Naive thymus-derived CD4-positive, alpha-beta T cell (primary cell): ENCODE measurements around the gene TERB1. TPM values are rescaled to one million over a fixed set of nuclear protein-coding genes. Genes with fewer than 3 reads are reported as not detected.

Experiments used
- ATAC-seq: fragments of 150-1000 bp; cut with Tn5 transposase; 2 replicates; pipeline ENCODE4 v1.10.0; 2021; ENCODE audit warnings: mild to moderate bottlenecking, moderate library complexity
- CTCF ChIA-PET: fragments of 350-600 bp; sonication (Branson Sonifier 250); formaldehyde crosslinking; loops from one replicate; lab custom pipeline; 2021; ENCODE audit warnings: antibody characterized with exemption; lab: Charles Lee
- POLR2A ChIA-PET: fragments of 350-600 bp; sonication (Branson Sonifier 250); formaldehyde crosslinking; loops from one replicate; lab custom pipeline; 2021; ENCODE audit warnings: antibody characterized with exemption, inconsistent platforms; lab: Charles Lee
- DNase-seq, 9 donors: peaks; one replicate each; pipeline versions ENCODE4 v3.0.0 to v3.0.0-alpha.2; 2020 to 2022; ENCODE audit warnings: mixed read lengths in 1 of 9
- H3K27ac ChIP-seq: one replicate; pipeline ENCODE4 v1.7.0; 2013; ENCODE audit warnings: mild to moderate bottlenecking, low read depth, low read length, moderate library complexity
- H3K27me3 ChIP-seq, 2 donors: one replicate each; pipeline ENCODE4 v1.7.0; 2013; ENCODE audit warnings: low read length in 2 of 2, mild to moderate bottlenecking in 2 of 2, moderate library complexity in 2 of 2; ENCODE audit not compliant: control insufficient read depth in 2 of 2, insufficient read depth in 2 of 2
- H3K36me3 ChIP-seq, 3 experiments: 1 replicate in 2 of 3; 2 replicates in 1 of 3; pipeline ENCODE4 v1.7.0; 2013; ENCODE audit warnings: low read length in 3 of 3, mild to moderate bottlenecking in 3 of 3, moderate library complexity in 1 of 3; ENCODE audit not compliant: insufficient read depth in 3 of 3, control insufficient read depth in 2 of 3
- H3K4me1 ChIP-seq, 2 donors: one replicate each; pipeline ENCODE4 v1.7.0; 2013; ENCODE audit warnings: low read length in 2 of 2, mild to moderate bottlenecking in 2 of 2, moderate library complexity in 1 of 2; ENCODE audit not compliant: control insufficient read depth in 2 of 2, insufficient read depth in 2 of 2
- H3K4me3 ChIP-seq: 2 replicates; pipeline ENCODE4 v1.7.0; 2013; ENCODE audit warnings: mild to moderate bottlenecking, low read length
- H3K9me3 ChIP-seq, 3 experiments: 1 replicate in 2 of 3; 2 replicates in 1 of 3; pipeline ENCODE4 v1.7.0; 2013; ENCODE audit warnings: low read length in 3 of 3; ENCODE audit not compliant: control insufficient read depth in 2 of 3
- H3K27ac Mint-ChIP-seq, 9 donors: one replicate each; pipeline ENCODE4 v1.8.0; 2020 to 2022; ENCODE audit warnings: mixed read lengths in 9 of 9, mild to moderate bottlenecking in 8 of 9, moderate library complexity in 5 of 9, inconsistent platforms in 2 of 9
- H3K27me3 Mint-ChIP-seq, 5 donors: one replicate each; pipeline ENCODE4 v1.8.0; 2021 to 2022; ENCODE audit warnings: mixed read lengths in 5 of 5, mild to moderate bottlenecking in 1 of 5
- H3K36me3 Mint-ChIP-seq, 5 donors: one replicate each; pipeline ENCODE4 v1.8.0; 2020 to 2022; ENCODE audit warnings: mixed read lengths in 5 of 5, mild to moderate bottlenecking in 3 of 5, inconsistent platforms in 1 of 5
- H3K4me1 Mint-ChIP-seq, 7 donors: one replicate each; pipeline ENCODE4 v1.8.0; 2020 to 2022; ENCODE audit warnings: mixed read lengths in 7 of 7, mild to moderate bottlenecking in 3 of 7, inconsistent platforms in 1 of 7
- H3K4me3 Mint-ChIP-seq, 10 donors: one replicate each; pipeline ENCODE4 v1.8.0; 2020 to 2022; ENCODE audit warnings: mild to moderate bottlenecking in 10 of 10, mixed read lengths in 10 of 10, moderate library complexity in 6 of 10, inconsistent platforms in 2 of 10
- H3K9me3 Mint-ChIP-seq, 11 donors: one replicate each; pipeline ENCODE4 v1.8.0; 2020 to 2022; ENCODE audit warnings: mixed read lengths in 11 of 11, mild to moderate bottlenecking in 4 of 11, inconsistent platforms in 1 of 11, moderate library complexity in 1 of 11
- intact Hi-C, 2 donors: fragments of 100-400 bp; cut with micrococcal nuclease; formaldehyde crosslinking; loops; one replicate each; pipeline ENCODE4 v1.15.1; 2023
- polyA plus RNA-seq, 2 donors: library from polyadenylated mRNA; unstranded; fragments of 300-500 nt; fragmentation: Illumina TruSeq; gene quantifications; one replicate each; pipeline ENCODE4 v1.2.3, GENCODE V29; 2021
- total RNA-seq, 6 experiments: library from RNA in 5 of 6; stranded (reverse) in 5 of 6; gene quantifications; 1 replicate in 5 of 6; 2 replicates in 1 of 6; pipeline ENCODE4 v1.2.3 and lab custom pipeline; 2021 to 2026

TERB1 gene
- total and polyA plus RNA-seq, 7 experiments from 2014 or later = 0.16 to 0.83 (median 0.37) TPM; not detected in 3

DNA sequence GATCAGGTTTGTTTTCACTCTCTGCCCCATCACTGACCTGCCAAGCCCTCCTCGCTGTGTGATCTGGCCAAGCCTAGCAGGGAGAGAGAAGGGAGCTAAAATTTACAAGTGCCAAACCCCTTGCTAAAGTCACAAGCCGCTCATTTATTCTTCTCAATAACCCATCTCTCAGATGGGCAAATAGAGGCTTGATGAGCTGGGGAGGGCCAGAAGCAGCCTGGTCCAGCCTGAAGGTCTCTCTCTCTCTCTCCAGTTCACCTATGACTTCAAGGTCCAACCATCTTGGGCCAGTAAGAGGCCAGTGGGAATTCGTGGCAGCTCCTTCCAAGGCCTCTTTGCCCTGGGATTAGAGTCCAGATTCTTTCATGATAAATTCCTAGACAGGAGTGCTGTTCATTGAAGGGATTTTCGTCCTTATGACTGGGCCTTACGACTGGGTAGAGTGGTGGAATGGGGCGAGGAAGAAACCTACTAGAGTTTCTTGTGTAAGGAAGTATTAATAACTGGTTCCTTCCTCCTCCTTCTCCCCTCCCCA lies 46.2 kb upstream of the TERB1 start:
- peaks cover 0 to 2% (median 0%) of the 10 kb centered on the region in 11 donors for H3K9me3 Mint-ChIP-seq
- peak overlapping the region in 1 of 9 donors; percentile 21 for H3K27ac Mint-ChIP-seq
- H3K27me3 Mint-ChIP-seq = peaks cover 31 to 46% (median 34%) of the 10 kb centered on the region in 5 donors
- no peak for DNase-seq
- ChIA-PET POLR2A (no interaction called here), CTCF (interaction anchor here (0.8 kb wide), 1 partner anchor 20 kb away, joined by 3 read pairs; no protein-coding TSS in a partner anchor)
- intact Hi-C loops = no loop called here
- no peaks in the 10 kb centered on the region for H3K36me3 ChIP-seq
- no peak overlapping the region for H3K4me3 ChIP-seq
- H3K4me3 Mint-ChIP-seq = peak overlapping the region in 1 of 10 donors; percentile 8
- peaks cover 0 to 4% of the 10 kb centered on the region in 2 donors for H3K4me1 ChIP-seq
- peaks cover 0 to 3% (median 0%) of the 10 kb centered on the region in 5 donors for H3K36me3 Mint-ChIP-seq
- H3K9me3 ChIP-seq = no peaks in the 10 kb centered on the region
- no peak for ATAC-seq
- H3K4me1 Mint-ChIP-seq = peaks cover 0 to 22% (median 5%) of the 10 kb centered on the region in 7 donors
- H3K27me3 ChIP-seq = no peaks in the 10 kb centered on the region
- H3K27ac ChIP-seq = no peak overlapping the region

DNA sequence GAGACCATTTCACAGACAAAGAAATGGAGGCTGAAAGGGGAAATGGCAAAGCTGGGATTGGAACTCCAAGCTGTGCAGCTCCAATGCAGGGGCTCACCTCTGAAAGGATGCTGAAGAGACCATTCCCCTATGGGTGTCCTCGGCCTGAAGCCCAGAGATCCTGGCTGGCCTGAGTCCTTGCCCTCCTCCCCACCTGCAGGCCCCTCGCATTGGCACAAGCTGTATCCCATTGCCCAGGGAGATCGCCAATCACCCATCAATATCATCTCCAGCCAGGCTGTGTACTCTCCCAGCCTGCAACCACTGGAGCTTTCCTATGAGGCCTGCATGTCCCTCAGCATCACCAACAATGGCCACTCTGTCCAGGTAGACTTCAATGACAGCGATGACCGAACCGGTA lies 45.4 kb upstream of the TERB1 start:
- Histone ChIP-seq H3K9me3 (no peaks in the 10 kb centered on the region), H3K27ac (no peak overlapping the region), H3K27me3 (no peaks in the 10 kb centered on the region), H3K4me1 (peaks cover 0 to 4% of the 10 kb centered on the region in 2 donors), H3K36me3 (no peaks in the 10 kb centered on the region), H3K4me3 (no peak overlapping the region)
- Mint-ChIP-seq H3K9me3 (peaks cover 0 to 2% (median 0%) of the 10 kb centered on the region in 11 donors), H3K27me3 (peaks cover 35 to 50% (median 36%) of the 10 kb centered on the region in 5 donors), H3K4me3 (no peak overlapping the region), H3K27ac (no peak overlapping the region), H3K36me3 (peaks cover 0 to 3% (median 0%) of the 10 kb centered on the region in 5 donors), H3K4me1 (peaks cover 0 to 22% (median 5%) of the 10 kb centered on the region in 7 donors)
- no peak for ATAC-seq
- CTCF ChIA-PET = interaction anchor here (0.6 kb wide), 1 partner anchor 18 kb away, joined by 3 read pairs; no protein-coding TSS in a partner anchor
- POLR2A ChIA-PET = no interaction called here
- DNase-seq = no peak
- intact Hi-C loops = no loop called here

DNA sequence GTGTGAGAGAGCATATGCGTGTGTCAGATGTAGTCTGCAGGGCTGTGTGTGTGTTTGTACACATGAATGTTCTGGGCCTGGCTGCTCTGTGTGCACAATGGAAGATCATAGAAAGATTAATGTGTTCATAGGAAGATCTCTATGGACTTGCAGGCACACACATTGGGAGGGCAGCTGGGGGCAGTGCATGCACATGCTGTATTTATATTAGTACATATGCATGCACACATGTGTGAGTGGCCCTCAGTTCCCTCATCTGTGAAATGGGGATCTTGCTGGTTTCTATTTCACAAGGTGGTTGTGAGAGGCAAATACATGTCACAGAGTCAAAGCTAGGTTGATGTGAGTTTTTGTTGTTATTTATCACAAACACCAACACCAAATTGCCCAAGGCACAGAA lies 44.9 kb upstream of the TERB1 start:
- ChIA-PET POLR2A (no interaction called here), CTCF (interaction anchor here (0.6 kb wide), 1 partner anchor 19 kb away, joined by 3 read pairs; no protein-coding TSS in a partner anchor)
- peaks cover 0 to 2% (median 0%) of the 10 kb centered on the region in 11 donors for H3K9me3 Mint-ChIP-seq
- intact Hi-C loops = no loop called here
- no peak overlapping the region for H3K4me3 ChIP-seq
- H3K27ac Mint-ChIP-seq = no peak overlapping the region
- peak overlapping the region in 5 of 10 donors; percentile 3 to 69 (median 13) for H3K4me3 Mint-ChIP-seq
- peaks cover 35 to 50% (median 38%) of the 10 kb centered on the region in 5 donors for H3K27me3 Mint-ChIP-seq
- ATAC-seq (no peak), DNase-seq (no peak)
- H3K36me3 Mint-ChIP-seq = peaks cover 0 to 3% (median 0%) of the 10 kb centered on the region in 5 donors
- H3K36me3 ChIP-seq = no peaks in the 10 kb centered on the region
- H3K27ac ChIP-seq = no peak overlapping the region
- H3K4me1 Mint-ChIP-seq = peaks cover 0 to 24% (median 5%) of the 10 kb centered on the region in 7 donors
- H3K27me3 ChIP-seq = no peaks in the 10 kb centered on the region
- peaks cover 0 to 4% of the 10 kb centered on the region in 2 donors for H3K4me1 ChIP-seq
- H3K9me3 ChIP-seq = no peaks in the 10 kb centered on the region

DNA sequence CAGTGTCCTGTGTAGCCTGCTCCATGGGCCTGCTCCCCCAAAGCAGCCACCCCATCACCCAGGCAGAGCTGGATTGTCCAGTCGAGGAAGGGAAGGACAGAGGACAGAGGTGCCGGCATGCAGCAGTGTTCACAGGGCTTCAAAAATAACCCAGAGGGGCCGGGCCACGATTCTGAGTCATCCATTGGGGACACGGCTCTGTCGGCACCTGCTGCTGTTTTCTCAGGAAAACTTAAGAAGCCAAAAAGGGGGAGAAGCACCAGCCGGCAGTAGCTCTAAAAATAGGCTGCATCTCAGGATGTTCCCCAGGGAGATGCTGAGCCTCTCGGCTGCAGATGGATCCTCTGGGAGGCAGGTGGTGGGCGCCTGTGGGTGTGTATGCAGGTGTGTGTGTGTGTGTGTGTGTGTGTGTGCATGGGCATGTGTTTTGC lies 44.4 kb upstream of the TERB1 start:
- Histone ChIP-seq H3K27ac (no peak overlapping the region), H3K36me3 (no peaks in the 10 kb centered on the region), H3K4me3 (no peak overlapping the region), H3K4me1 (peaks cover 0 to 4% of the 10 kb centered on the region in 2 donors), H3K9me3 (no peaks in the 10 kb centered on the region), H3K27me3 (no peaks in the 10 kb centered on the region)
- intact Hi-C loops = no loop called here
- Mint-ChIP-seq H3K27me3 (peaks cover 35 to 50% (median 38%) of the 10 kb centered on the region in 5 donors), H3K4me3 (peak overlapping the region in 4 of 10 donors; percentile 11 to 69 (median 32)), H3K36me3 (peaks cover 0 to 3% (median 0%) of the 10 kb centered on the region in 5 donors), H3K4me1 (peaks cover 0 to 23% (median 5%) of the 10 kb centered on the region in 7 donors), H3K9me3 (peaks cover 0 to 2% (median 0%) of the 10 kb centered on the region in 11 donors), H3K27ac (no peak overlapping the region)
- ChIA-PET POLR2A (no interaction called here), CTCF (no interaction called here)
- no peak for ATAC-seq
- no peak for DNase-seq

DNA sequence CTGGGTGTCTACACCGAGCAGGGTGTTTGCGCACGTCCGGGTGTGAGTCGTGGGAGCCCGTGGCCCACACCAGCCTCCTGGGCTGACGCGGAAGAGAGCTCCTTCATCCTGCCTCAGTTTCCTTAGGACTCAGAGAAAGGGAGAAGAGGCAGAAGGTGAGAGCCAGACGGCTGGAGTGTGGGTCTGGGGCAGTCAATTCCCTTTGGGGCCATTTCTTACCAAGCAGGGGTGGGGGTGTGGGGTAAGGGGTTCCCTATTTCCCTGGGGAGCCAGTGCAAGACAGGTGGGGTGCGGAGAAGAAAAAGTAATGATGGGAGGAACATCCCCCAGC lies 43.7 kb upstream of the TERB1 start:
- Mint-ChIP-seq H3K4me3 (peak overlapping the region in 6 of 10 donors; percentile 35 to 64 (median 49)), H3K9me3 (peaks cover 0 to 2% (median 0%) of the 10 kb centered on the region in 11 donors), H3K27me3 (peaks cover 35 to 50% (median 38%) of the 10 kb centered on the region in 5 donors), H3K4me1 (peaks cover 0 to 21% (median 5%) of the 10 kb centered on the region in 7 donors), H3K36me3 (peaks cover 0 to 3% (median 0%) of the 10 kb centered on the region in 5 donors), H3K27ac (peak overlapping the region in 1 of 9 donors; percentile 76)
- Histone ChIP-seq H3K36me3 (no peaks in the 10 kb centered on the region), H3K27ac (no peak overlapping the region), H3K4me3 (no peak overlapping the region), H3K27me3 (no peaks in the 10 kb centered on the region), H3K4me1 (peaks cover 0 to 4% of the 10 kb centered on the region in 2 donors), H3K9me3 (no peaks in the 10 kb centered on the region)
- ATAC-seq = peak; percentile 3
- CTCF ChIA-PET = interaction anchor here (1.2 kb wide), 1 partner anchor 15 kb away, joined by 3 read pairs; the partner anchor contains the start of gene NAE1
- intact Hi-C loops = no loop called here
- POLR2A ChIA-PET = no interaction called here
- DNase-seq = no peak

DNA sequence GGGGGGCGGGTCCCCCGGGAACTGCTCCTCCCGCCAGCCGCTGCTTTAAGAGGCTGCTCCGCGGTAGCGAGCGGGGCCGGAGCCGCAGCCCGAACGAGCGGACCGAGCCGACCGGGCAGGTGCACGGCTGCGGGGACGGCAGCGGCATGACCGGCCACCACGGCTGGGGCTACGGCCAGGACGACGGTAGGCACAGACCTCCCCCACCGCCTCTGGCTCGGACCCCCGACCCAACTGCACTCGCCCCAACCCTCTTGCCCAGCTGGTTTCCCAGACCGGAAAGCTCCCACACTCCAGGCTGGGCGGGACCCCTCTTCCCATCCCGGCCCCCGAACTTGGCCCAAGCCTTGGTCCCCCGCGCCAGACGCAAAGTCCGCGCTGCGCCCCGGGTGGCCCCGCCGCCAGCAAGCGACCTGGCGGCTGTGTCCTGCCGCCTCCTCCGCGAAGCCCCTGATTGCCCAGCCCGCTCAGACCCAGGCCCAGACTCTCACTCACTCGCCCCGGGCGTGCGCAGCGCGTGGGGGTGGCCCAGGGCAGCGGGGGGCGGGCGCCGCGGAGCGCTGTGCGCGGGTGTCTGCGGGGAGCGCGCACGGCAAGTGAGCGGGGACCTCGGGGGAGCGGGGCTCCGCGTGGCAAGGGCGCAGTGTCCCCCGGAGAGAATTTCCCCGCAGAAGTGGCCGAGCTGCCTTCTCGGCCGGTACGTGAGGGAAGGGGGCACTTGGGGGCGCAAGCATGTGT lies 43.1 kb upstream of the TERB1 start, which contains the start of gene CA7:
TSS of gene CA7 (plus strand) at position 73 of the 738 bp plus-strand sequence. CDS start at position 147, 74 bp downstream.
- H3K9me3 Mint-ChIP-seq = peaks cover 0 to 2% (median 0%) of the 10 kb centered on the region in 11 donors
- peaks cover 0 to 21% (median 5%) of the 10 kb centered on the region in 7 donors for H3K4me1 Mint-ChIP-seq
- intact Hi-C loops = no loop called here
- Histone ChIP-seq H3K36me3 (no peaks in the 10 kb centered on the region), H3K9me3 (no peaks in the 10 kb centered on the region), H3K27ac (no peak within 1 kb of the TSS), H3K4me1 (peaks cover 0 to 4% of the 10 kb centered on the region in 2 donors), H3K27me3 (no peaks in the 10 kb centered on the region), H3K4me3 (no peak within 1 kb of the TSS)
- ATAC-seq (peak; percentile 24), DNase-seq (no peak)
- peak within 1 kb of the TSS in 2 of 9 donors; percentile 45 to 76 for H3K27ac Mint-ChIP-seq
- H3K36me3 Mint-ChIP-seq = peaks cover 0 to 3% (median 0%) of the 10 kb centered on the region in 5 donors
- peaks cover 35 to 53% (median 38%) of the 10 kb centered on the region in 5 donors for H3K27me3 Mint-ChIP-seq
- H3K4me3 Mint-ChIP-seq = peak within 1 kb of the TSS; percentile 36 to 82 (median 68)
- ChIA-PET CTCF (interaction anchor here (1.2 kb wide), 1 partner anchor 14 kb away, joined by 3 read pairs; the partner anchor contains the start of gene NAE1), POLR2A (no interaction called here)
